ENCODE data around the gene CSF1R.

- TF ChIP-seq, protein P1, sequence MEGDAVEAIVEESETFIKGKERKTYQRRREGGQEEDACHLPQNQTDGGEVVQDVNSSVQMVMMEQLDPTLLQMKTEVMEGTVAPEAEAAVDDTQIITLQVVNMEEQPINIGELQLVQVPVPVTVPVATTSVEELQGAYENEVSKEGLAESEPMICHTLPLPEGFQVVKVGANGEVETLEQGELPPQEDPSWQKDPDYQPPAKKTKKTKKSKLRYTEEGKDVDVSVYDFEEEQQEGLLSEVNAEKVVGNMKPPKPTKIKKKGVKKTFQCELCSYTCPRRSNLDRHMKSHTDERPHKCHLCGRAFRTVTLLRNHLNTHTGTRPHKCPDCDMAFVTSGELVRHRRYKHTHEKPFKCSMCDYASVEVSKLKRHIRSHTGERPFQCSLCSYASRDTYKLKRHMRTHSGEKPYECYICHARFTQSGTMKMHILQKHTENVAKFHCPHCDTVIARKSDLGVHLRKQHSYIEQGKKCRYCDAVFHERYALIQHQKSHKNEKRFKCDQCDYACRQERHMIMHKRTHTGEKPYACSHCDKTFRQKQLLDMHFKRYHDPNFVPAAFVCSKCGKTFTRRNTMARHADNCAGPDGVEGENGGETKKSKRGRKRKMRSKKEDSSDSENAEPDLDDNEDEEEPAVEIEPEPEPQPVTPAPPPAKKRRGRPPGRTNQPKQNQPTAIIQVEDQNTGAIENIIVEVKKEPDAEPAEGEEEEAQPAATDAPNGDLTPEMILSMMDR (IDR thresholded peaks at IDR 0.05) = no peak
- TF ChIP-seq HDAC2 (IDR thresholded peaks at IDR 0.05) (no peak), JUN (IDR thresholded peaks at IDR 0.05) (no peak)
These were observed 33.2 kb downstream of the CSF1R start for GRCh38 chr5:150052956-150053712.

All from A549 (cell line).